K562 (cell line): ENCODE data around the gene BPTF. TPM values are rescaled to one million over a fixed set of nuclear protein-coding genes. Genes with fewer than 3 reads are reported as not detected.

ENCODE experiments used
- ATAC-seq: fragments of 200-7000 bp; cut with Tn5 transposase; 3 replicates; pipeline ENCODE4 v1.9.1; 2020; ENCODE audit warnings: moderate library complexity
- BruUV-seq: library from RNA; stranded (reverse); fragments of 400-500 nt; replicated peaks from 2 replicates; lab custom pipeline; 2021; lab: Mats Ljungman, UMichigan
- CTCF ChIA-PET: fragments of 300-600 bp; formaldehyde crosslinking; extraction: SDS; loops from one replicate; lab custom pipeline; 2021; ENCODE audit warnings: low intra/inter-chr PET ratio; lab: Yijun Ruan, JAX
- POLR2A ChIA-PET: fragments of 300-600, 350-650 bp; sonication (Branson Sonifier 250); formaldehyde crosslinking; extraction: SDS; loops from one replicate; lab custom pipeline; 2021; ENCODE audit warnings: antibody characterized with exemption, inconsistent platforms; lab: Yijun Ruan, JAX
- DNase-seq, 4 experiments: peaks; one replicate each; pipeline versions ENCODE4 v3.0.0 to v3.0.0-alpha.2; 2011 to 2018; ENCODE audit warnings: low spot score in 3 of 4, mixed read lengths in 3 of 4; ENCODE audit errors: extremely low read depth in 1 of 4
- FAIRE-seq: peaks from 2 replicates; lab custom pipeline; 2011; peaks lifted over from hg19 to GRCh38; lab: Jason Lieb, UNC
- H2AFZ ChIP-seq: 2 replicates; pipeline ENCODE4 v1.6.0; 2011; ENCODE audit warnings: low read depth, low read length, control low read depth, inconsistent platforms
- H3K27ac ChIP-seq: fragments of 200-600 bp; 3 replicates; pipeline ENCODE4 v1.8.0; 2011; ENCODE audit warnings: low read depth, mild to moderate bottlenecking, control low read depth, inconsistent platforms, low read length, moderate library complexity, mixed read lengths; ENCODE audit errors: extremely low read depth
- H3K27me3 ChIP-seq, 2 experiments: fragments of 300-600 bp in 1 of 2; 2 replicates in 1 of 2; 3 replicates in 1 of 2; pipeline versions ENCODE4 v1.6.0 to v1.8.0; 2011; ENCODE audit warnings: inconsistent platforms in 2 of 2, low read length in 2 of 2, mild to moderate bottlenecking in 1 of 2, mixed read lengths in 1 of 2, moderate library complexity in 1 of 2; ENCODE audit not compliant: control insufficient read depth in 2 of 2, insufficient read depth in 2 of 2
- H3K36me3 ChIP-seq: fragments of 300-600 bp; 3 replicates; pipeline ENCODE4 v1.8.0; 2011; ENCODE audit warnings: mild to moderate bottlenecking, low read length, inconsistent platforms; ENCODE audit not compliant: control insufficient read depth, insufficient read depth
- H3K4me1 ChIP-seq, 2 experiments: fragments of 200-600 bp in 1 of 2; replicated peaks in 1 of 2; 2 replicates in 1 of 2; 3 replicates in 1 of 2; pipeline versions ENCODE4 v1.5.1 to v1.8.0; 2011; ENCODE audit warnings: inconsistent platforms in 2 of 2, low read length in 2 of 2, mild to moderate bottlenecking in 1 of 2, mixed read lengths in 1 of 2, moderate library complexity in 1 of 2; ENCODE audit not compliant: control insufficient read depth in 2 of 2, insufficient read depth in 2 of 2
- H3K4me2 ChIP-seq: 2 replicates; pipeline ENCODE4 v1.6.1; 2011; ENCODE audit warnings: low read length, control low read depth, inconsistent platforms, mixed read lengths; ENCODE audit not compliant: insufficient read depth
- H3K4me3 ChIP-seq: fragments of 200-600 bp; sonication (generic), shearing (Covaris generic); 2 replicates; pipeline ENCODE4 v1.5.1; 2016; ENCODE audit warnings: control low read depth, inconsistent platforms
- H3K79me2 ChIP-seq: fragments of 200-600 bp; 3 replicates; pipeline ENCODE4 v1.8.0; 2011; ENCODE audit warnings: low read length, inconsistent platforms; ENCODE audit not compliant: control insufficient read depth, insufficient read depth
- H3K9ac ChIP-seq, 2 experiments: 2 replicates each; pipeline versions ENCODE4 v1.6.0 to v1.6.1; 2011; ENCODE audit warnings: low read depth in 2 of 2, low read length in 2 of 2, control low read depth in 1 of 2, inconsistent platforms in 1 of 2, mild to moderate bottlenecking in 1 of 2, mixed read lengths in 1 of 2; ENCODE audit not compliant: insufficient read depth in 1 of 2
- H3K9me1 ChIP-seq: one replicate; pipeline ENCODE4 v1.6.0; 2011; ENCODE audit warnings: inconsistent platforms, mild to moderate bottlenecking, low read length, moderate library complexity; ENCODE audit not compliant: control insufficient read depth, insufficient read depth
- H3K9me3 ChIP-seq: replicated peaks from 2 replicates; pipeline ENCODE4 v1.5.1; 2011; ENCODE audit warnings: low read depth, low read length, inconsistent platforms; ENCODE audit not compliant: control insufficient read depth, insufficient read depth
- H4K20me1 ChIP-seq: replicated peaks from 2 replicates; pipeline ENCODE4 v1.6.1; 2011; ENCODE audit warnings: low read length, inconsistent platforms, mixed read lengths; ENCODE audit not compliant: control insufficient read depth, insufficient read depth
- C11orf30 ChIP-seq: fragments of 450-650 bp; IDR thresholded peaks from 2 replicates; pipeline ENCODE4 v1.6.1; 2016; ENCODE audit warnings: low read depth, mild to moderate bottlenecking
- CAMTA2 ChIP-seq: fragments of 250-450 bp; sonication (Bioruptor Pico); conservative IDR thresholded peaks from 2 replicates; pipeline ENCODE4 v1.5.1; 2022
- CSDE1 ChIP-seq, 2 experiments: fragments of 450-650 bp; IDR thresholded peaks; 2 replicates each; pipeline ENCODE4 v1.6.1; 2016; ENCODE audit warnings: mild to moderate bottlenecking in 1 of 2
- DACH1 ChIP-seq: fragments of 450-650 bp; IDR thresholded peaks from 2 replicates; pipeline ENCODE4 v1.6.1; 2018; ENCODE audit not compliant: partially characterized antibody
- HNRNPL ChIP-seq: fragments of 200-400 bp; formaldehyde crosslinking; IDR thresholded peaks from 2 replicates; pipeline ENCODE4 v1.6.1; 2017; ENCODE audit warnings: low read depth, mild to moderate bottlenecking, low read length
- KHSRP ChIP-seq: fragments of 450-650 bp; IDR thresholded peaks from 2 replicates; pipeline ENCODE4 v1.6.1; 2017
- MAFG ChIP-seq: fragments of 450-650 bp; conservative IDR thresholded peaks from 2 replicates; pipeline ENCODE4 v1.6.1; 2016; ENCODE audit warnings: missing genetic modification characterization, missing compliant biosample characterization
- MIER1 ChIP-seq: fragments of 450-650 bp; IDR thresholded peaks from 2 replicates; pipeline ENCODE4 v1.6.1; 2016; ENCODE audit warnings: antibody characterized with exemption, mild to moderate bottlenecking, low read depth
- MXI1 ChIP-seq: IDR thresholded peaks from 2 replicates; pipeline ENCODE4 v1.6.1; 2011; ENCODE audit warnings: low read depth, mild to moderate bottlenecking, improper control_type of control experiment, low read length
- NR2C2 ChIP-seq, 2 experiments: fragments of 200-800 bp in 1 of 2; sonication (Bioruptor generic) in 1 of 2; sonication (generic) in 1 of 2; formaldehyde crosslinking in 1 of 2; IDR thresholded peaks; 2 replicates each; pipeline versions ENCODE4 v1.6.1 to v1.8.0; 2016 to 2022; ENCODE audit warnings: mild to moderate bottlenecking in 1 of 2, missing compliant biosample characterization in 1 of 2, missing genetic modification characterization in 1 of 2, missing genetic modification reagents in 1 of 2
- SMC3 ChIP-seq: conservative IDR thresholded peaks from 2 replicates; pipeline ENCODE4 v1.6.1; 2011; ENCODE audit warnings: low read depth, low read length, improper control_type of control experiment; ENCODE audit not compliant: insufficient read depth
- TFE3 ChIP-seq: fragments of 450-650 bp; formaldehyde crosslinking; IDR thresholded peaks from 2 replicates; pipeline ENCODE4 v1.4.0; 2020; ENCODE audit warnings: mild to moderate bottlenecking, mixed read lengths
- ZNF175 ChIP-seq: fragments of 200-800 bp; sonication (Bioruptor generic); IDR thresholded peaks from 2 replicates; pipeline ENCODE4 v1.6.1; 2016; ENCODE audit warnings: low read depth, mild to moderate bottlenecking, missing genetic modification characterization, missing compliant biosample characterization
- ZNF184 ChIP-seq: sonication (generic); formaldehyde crosslinking; IDR thresholded peaks from 2 replicates; pipeline ENCODE4 v1.5.0; 2020; ENCODE audit warnings: missing genetic modification reagents
- ZNF316 ChIP-seq: fragments of 450-650 bp; IDR thresholded peaks from 2 replicates; pipeline ENCODE4 v1.6.1; 2016
- WGBS: fragments of 100-300 bp; shearing (Covaris generic); methylation state at CpG from one replicate; pipeline ENCODE4 v1.1.6; 2016; ENCODE audit warnings: low coverage, mixed read lengths; ENCODE audit not compliant: insufficient coverage; ENCODE audit errors: missing lambda C conversion rate; 5-methylcytosine and 5-hydroxymethylcytosine counted together
- in situ Hi-C: fragments of 300-500 bp; cut with MboI; formaldehyde crosslinking; loops from 4 replicates; pipeline ENCODE4 v1.15.0; 2018; ENCODE audit warnings: inconsistent platforms, mixed read lengths
- intact Hi-C: fragments of 100-400 bp; cut with micrococcal nuclease; formaldehyde crosslinking; loops from 2 replicates; pipeline ENCODE4 v1.14.2; 2022
- polyA plus RNA-seq, 8 experiments: library from polyadenylated mRNA; depleted of rRNA in 4 of 8; stranded (reverse) in 5 of 8; unstranded in 3 of 8; fragments of >200 nt; fragmentation: Nextera tagmentation in 2 of 8; fragmentation: Illumina TruSeq in 1 of 8; extraction: Ambion mirVana in 2 of 8; extraction: Trizol in 1 of 8; gene quantifications; 2 replicates each; pipeline versions ENCODE4 v1.2.1 to v1.2.3, GENCODE V29; 2011 to 2014; ENCODE audit warnings: inconsistent platforms in 1 of 8, missing spikeins in 1 of 8
- total RNA-seq, 7 experiments: library from RNA; depleted of rRNA in 6 of 7; stranded (reverse); fragments of >200 nt in 6 of 7; fragmentation: Illumina TruSeq in 2 of 7; extraction: Trizol in 2 of 7; gene quantifications; 2 replicates each; pipeline versions ENCODE4 v1.2.1 to v1.2.3, GENCODE V29; 2011 to 2021; ENCODE audit warnings: low replicate concordance in 1 of 7
- TF ChIP-seq, protein P1 (sequence below): IDR thresholded peaks from 2 replicates; pipeline ENCODE4 v1.6.1; 2011; ENCODE audit warnings: borderline replicate concordance, low read depth, mild to moderate bottlenecking, moderate library complexity, low read length; ENCODE audit not compliant: insufficient read depth, poor library complexity, severe bottlenecking
- TF ChIP-seq, protein P2 (sequence below): fragments of 250-450 bp; sonication (Bioruptor Pico); IDR thresholded peaks from 2 replicates; pipeline ENCODE4 v1.5.0; 2021; ENCODE audit warnings: mild to moderate bottlenecking, moderate library complexity

The BPTF gene
- total and polyA plus RNA-seq, 9 of the 15 experiments (the other 6 are each of a cell fraction or from before 2014, with no cell fraction given) = 12.5 to 52.1 (median 26.9) TPM

DNA sequence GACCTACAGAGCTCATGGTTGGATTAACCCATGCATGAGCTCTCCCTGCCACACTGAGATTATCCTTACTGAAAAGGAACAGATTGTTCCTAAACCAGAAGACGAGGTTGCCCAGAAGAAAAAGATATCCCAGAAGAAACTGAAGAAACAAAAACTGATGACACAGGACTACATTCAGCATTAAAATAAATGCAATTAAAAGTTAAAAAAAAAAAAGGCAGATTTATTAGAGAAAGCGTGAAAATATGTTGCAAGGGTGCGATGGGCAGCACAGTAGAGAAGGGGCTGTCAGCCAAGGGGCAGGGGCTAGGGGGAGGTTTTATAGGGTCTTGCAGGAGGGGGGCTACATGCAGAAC is 40.2 kb upstream of the BPTF start:
- ATAC-seq = no peak
- intact Hi-C loops (loop anchor here (2.0 kb wide), 1 partner anchor 40 kb away; the partner anchor contains the start of gene BPTF), in situ Hi-C loops (no loop called here)
- H2AFZ ChIP-seq = peak overlapping the region; percentile 82
- no TSS peak for BruUV-seq
- DNase-seq = no peak
- H3K27ac ChIP-seq = peak overlapping the region; percentile 90
- 46% methylated on average over 3 of the region's 3 CpGs for WGBS
- H3K36me3 ChIP-seq = no peaks in the 10 kb centered on the region
- no peaks in the 10 kb centered on the region for H3K79me2 ChIP-seq
- no peaks in the 10 kb centered on the region for H3K9me3 ChIP-seq
- H3K9me1 ChIP-seq = no peaks in the 10 kb centered on the region
- no peaks in the 10 kb centered on the region for H4K20me1 ChIP-seq
- ChIA-PET POLR2A (interaction anchor here (0.9 to 2.1 kb wide), 3 partner anchors 18 to 125 kb away, joined by 3 to 8 read pairs (median 6); partner anchors contain the start of gene BPTF), CTCF (no interaction called here)
- H3K4me3 ChIP-seq = no peak overlapping the region
- peaks cover 31 to 33% of the 10 kb centered on the region in 2 experiments for H3K4me1 ChIP-seq
- H3K27me3 ChIP-seq = no peaks in the 10 kb centered on the region
- H3K9ac ChIP-seq = peak overlapping the region in 1 of 2 experiments; percentile 64; a peak in 2 of 4 replicates
- no peak for FAIRE-seq
- H3K4me2 ChIP-seq = peak overlapping the region; percentile 79; the same call in 1 of the 2 replicates
- TF ChIP-seq C11orf30 = peak; percentile 63; the same call in 1 of the 2 replicates
- TF ChIP-seq ZNF175 (CRISPR knock-in tag) = no peak
- no peak for TF ChIP-seq KHSRP
- TF ChIP-seq, protein P1, sequence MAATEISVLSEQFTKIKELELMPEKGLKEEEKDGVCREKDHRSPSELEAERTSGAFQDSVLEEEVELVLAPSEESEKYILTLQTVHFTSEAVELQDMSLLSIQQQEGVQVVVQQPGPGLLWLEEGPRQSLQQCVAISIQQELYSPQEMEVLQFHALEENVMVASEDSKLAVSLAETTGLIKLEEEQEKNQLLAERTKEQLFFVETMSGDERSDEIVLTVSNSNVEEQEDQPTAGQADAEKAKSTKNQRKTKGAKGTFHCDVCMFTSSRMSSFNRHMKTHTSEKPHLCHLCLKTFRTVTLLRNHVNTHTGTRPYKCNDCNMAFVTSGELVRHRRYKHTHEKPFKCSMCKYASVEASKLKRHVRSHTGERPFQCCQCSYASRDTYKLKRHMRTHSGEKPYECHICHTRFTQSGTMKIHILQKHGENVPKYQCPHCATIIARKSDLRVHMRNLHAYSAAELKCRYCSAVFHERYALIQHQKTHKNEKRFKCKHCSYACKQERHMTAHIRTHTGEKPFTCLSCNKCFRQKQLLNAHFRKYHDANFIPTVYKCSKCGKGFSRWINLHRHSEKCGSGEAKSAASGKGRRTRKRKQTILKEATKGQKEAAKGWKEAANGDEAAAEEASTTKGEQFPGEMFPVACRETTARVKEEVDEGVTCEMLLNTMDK = no peak
- no peak for TF ChIP-seq NR2C2 (CRISPR knock-in tag; IDR thresholded peaks at IDR 0.05)
- no peak for TF ChIP-seq NR2C2 (tag; IDR thresholded peaks at IDR 0.05)
- no peak for TF ChIP-seq DACH1
- TF ChIP-seq SMC3 = no peak
- TF ChIP-seq HNRNPL = no peak
- peak; percentile 73 for TF ChIP-seq ZNF316
- TF ChIP-seq TFE3 = no peak
- TF ChIP-seq MXI1 = no peak
- TF ChIP-seq, protein P2, sequence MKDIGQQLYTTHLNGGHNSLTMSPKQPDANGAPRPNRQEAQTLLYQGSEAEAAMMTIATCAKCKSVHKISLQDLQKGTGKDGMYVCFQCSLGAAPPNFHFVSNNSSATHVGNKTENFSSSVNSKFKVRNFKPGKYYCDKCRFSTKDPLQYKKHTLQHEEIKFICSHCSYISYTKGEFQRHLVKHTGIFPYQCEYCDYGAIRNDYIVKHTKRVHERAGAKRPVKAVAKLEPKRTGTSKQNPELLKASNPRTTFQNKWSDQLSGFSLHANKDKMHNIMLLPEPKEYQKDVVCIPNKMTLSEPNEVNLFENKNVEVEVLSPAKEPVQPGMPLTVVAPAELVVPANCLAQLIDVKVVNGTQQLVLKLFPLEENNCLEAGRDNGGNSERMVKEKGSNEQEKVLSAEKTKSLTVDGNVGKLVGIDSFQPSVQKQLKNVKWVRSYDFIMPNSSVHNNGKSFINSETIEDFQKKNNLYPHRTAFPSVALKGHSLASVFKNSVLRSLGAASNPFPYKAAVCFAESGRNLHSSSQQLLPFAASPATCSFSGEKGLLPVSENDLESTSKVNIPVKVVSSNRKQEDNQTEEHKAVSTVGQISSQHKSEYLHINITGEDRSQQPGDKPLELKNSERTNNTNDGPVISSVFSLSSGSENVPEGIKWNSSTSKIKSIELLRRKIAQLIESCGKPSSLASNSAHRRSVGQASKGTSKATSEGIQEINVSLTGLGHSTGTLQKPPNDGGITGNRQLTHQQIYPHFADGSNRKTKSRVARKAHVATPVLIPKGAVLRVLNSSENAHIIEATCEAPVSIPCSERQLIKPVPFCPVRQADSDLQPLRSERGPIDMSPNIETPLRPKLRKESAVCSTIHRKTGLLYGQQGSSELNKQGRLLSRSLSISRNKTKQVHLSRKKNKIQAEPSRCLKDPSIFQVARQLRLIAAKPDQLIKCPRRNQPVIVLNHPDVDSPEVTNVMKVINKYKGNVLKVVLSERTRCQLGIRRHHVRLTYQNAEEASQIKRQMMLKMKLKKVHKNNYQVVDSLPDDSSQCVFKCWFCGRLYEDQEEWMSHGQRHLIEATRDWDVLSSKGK (CRISPR knock-in tag) = no peak
- no peak for TF ChIP-seq CSDE1 (IDR thresholded peaks at IDR 0.05)
- TF ChIP-seq ZNF184 (CRISPR knock-in tag) = no peak
- TF ChIP-seq CAMTA2 (CRISPR knock-in tag) = no peak
- TF ChIP-seq MIER1 = no peak
- TF ChIP-seq MAFG (tag) = 0 out of 2 replicates have a peak, but pooled peaks have one; percentile 40
